OCI-M1 (cell line): ENCODE data around the gene METTL13.

ENCODE experiments used
- DNase-seq: peaks from one replicate; lab custom pipeline; 2025; lab: John Stamatoyannopoulos, UW

Gene METTL13

GRCh38 chr1:171781176-171781875, at the start of gene METTL13:
TSS of gene METTL13 (plus strand) at chr1:171781660. CDS start at chr1:171781968, 308 bp downstream.
- DNase-seq = peak; percentile 99

GRCh38 chr1:171736196-171736595, 45.3 kb upstream of the METTL13 start:
- DNase-seq = no peak

- no peak for DNase-seq
Observed at GRCh38 chr1:171738911-171739310, 42.5 kb upstream of the METTL13 start.

GRCh38 chr1:171739656-171740055, 41.8 kb upstream of the METTL13 start:
- DNase-seq = no peak

GRCh38 chr1:171740356-171740863, 41.0 kb upstream of the METTL13 start:
- DNase-seq = no peak

- DNase-seq = peak; percentile 86
Observed at GRCh38 chr1:171740987-171741871, 40.2 kb upstream of the METTL13 start.

GRCh38 chr1:171741872-171742576, 39.4 kb upstream of the METTL13 start, which contains the start of gene VAMP4:
TSS of gene VAMP4 (minus strand) at chr1:171742065. CDS start at chr1:171738414, 3,651 bp downstream.
- DNase-seq = peak; percentile 94

GRCh38 chr1:171742577-171742922, 38.9 kb upstream of the METTL13 start:
- peak; percentile 87 for DNase-seq

- DNase-seq = peak; percentile 55
Observed at GRCh38 chr1:171743081-171743870, 38.2 kb upstream of the METTL13 start.

- DNase-seq = no peak
Observed at GRCh38 chr1:171744986-171745385, 36.5 kb upstream of the METTL13 start.

- DNase-seq = no peak
Observed at GRCh38 chr1:171748651-171749050, 32.8 kb upstream of the METTL13 start.

GRCh38 chr1:171751221-171751620, 30.2 kb upstream of the METTL13 start:
- no peak for DNase-seq

GRCh38 chr1:171753182-171753581, 28.3 kb upstream of the METTL13 start:
- no peak for DNase-seq

- DNase-seq = peak; percentile 79
Observed at GRCh38 chr1:171753685-171754352, 27.6 kb upstream of the METTL13 start.

- peak; percentile 55 for DNase-seq
Observed at GRCh38 chr1:171754353-171754705, 27.1 kb upstream of the METTL13 start.

- peak; percentile 38 for DNase-seq
Observed at GRCh38 chr1:171754971-171755370, 26.5 kb upstream of the METTL13 start.

- no peak for DNase-seq
Observed at GRCh38 chr1:171756856-171757255, 24.6 kb upstream of the METTL13 start.

GRCh38 chr1:171758011-171758410, 23.4 kb upstream of the METTL13 start:
- no peak for DNase-seq

- DNase-seq = no peak
Observed at GRCh38 chr1:171762143-171762563, 19.3 kb upstream of the METTL13 start.

- no peak for DNase-seq
Observed at GRCh38 chr1:171763764-171764163, 17.7 kb upstream of the METTL13 start.

GRCh38 chr1:171769171-171769570, 12.3 kb upstream of the METTL13 start:
- DNase-seq = no peak
